ENCODE data around the gene CFL1.

GRCh38 chr11:65903068-65903481 lies 45.1 kb upstream of the CFL1 start:
- TF ChIP-seq ZNF384 (IDR thresholded peaks at IDR 0.05) (no peak), FOXA1 (IDR thresholded peaks at IDR 0.05) (no peak), NFRKB (IDR thresholded peaks at IDR 0.05) (no peak), FOXM1 (IDR thresholded peaks at IDR 0.05; ENCODE audit: borderline replicate concordance) (no peak), ELF4 (IDR thresholded peaks at IDR 0.05) (no peak)

All from HEK293T (cell line).